GM19328 (cell line): ENCODE measurements around the gene MKRN1.
"Not testable (repeated sequence)": the region's sequence is repeated elsewhere in the genome, so short reads cannot be mapped to it uniquely, and the experiment has no call there.

ENCODE experiments used
- ATAC-seq: cut with Tn5 transposase; IDR thresholded peaks from one replicate; pipeline ENCODE4 v1.9.1; 2021; ENCODE audit warnings: mild to moderate bottlenecking, moderate library complexity; ENCODE audit not compliant: unreplicated experiment

The MKRN1 gene

GRCh38 chr7:140485500-140486265 is 6.4 kb upstream of the MKRN1 start:
- ATAC-seq = no peak

GRCh38 chr7:140484951-140485499 is 5.7 kb upstream of the MKRN1 start:
- no peak for ATAC-seq

- ATAC-seq = no peak
These were observed 5.2 kb upstream of the MKRN1 start for GRCh38 chr7:140484479-140484878.

- ATAC-seq = no peak
These were observed 407 bp upstream of the MKRN1 start for GRCh38 chr7:140479739-140480084.

- peak; percentile 14 for ATAC-seq
These were observed 851 bp downstream of the MKRN1 start for GRCh38 chr7:140478246-140479061.

- no peak for ATAC-seq
These were observed 2.5 kb downstream of the MKRN1 start for GRCh38 chr7:140476698-140477261.

- no peak for ATAC-seq
These were observed 3.5 kb downstream of the MKRN1 start for GRCh38 chr7:140475747-140476333.

- ATAC-seq = no peak
These were observed 16.2 kb downstream of the MKRN1 start for GRCh38 chr7:140463111-140463510.

- ATAC-seq = no peak
These were observed 20.4 kb downstream of the MKRN1 start for GRCh38 chr7:140458916-140459315.

GRCh38 chr7:140458201-140458600 is 21.1 kb downstream of the MKRN1 start:
- ATAC-seq = no peak

- ATAC-seq = no peak
These were observed 22.7 kb downstream of the MKRN1 start for GRCh38 chr7:140456551-140457051.

- no peak for ATAC-seq
These were observed 23.6 kb downstream of the MKRN1 start for GRCh38 chr7:140455743-140456142.

GRCh38 chr7:140454657-140455015 is 24.7 kb downstream of the MKRN1 start:
- no peak for ATAC-seq

GRCh38 chr7:140453785-140454656 is 25.3 kb downstream of the MKRN1 start:
- not testable (repeated sequence) for ATAC-seq

- no peak for ATAC-seq
These were observed 26.0 kb downstream of the MKRN1 start for GRCh38 chr7:140453273-140453672.

GRCh38 chr7:140451716-140452115 is 27.6 kb downstream of the MKRN1 start:
- ATAC-seq = no peak

- no peak for ATAC-seq
These were observed 30.4 kb downstream of the MKRN1 start for GRCh38 chr7:140448781-140449480.

GRCh38 chr7:140447841-140448240 is 31.5 kb downstream of the MKRN1 start:
- no peak for ATAC-seq

GRCh38 chr7:140446467-140446866 is 32.8 kb downstream of the MKRN1 start:
- no peak for ATAC-seq

- no peak for ATAC-seq
These were observed 37.8 kb downstream of the MKRN1 start for GRCh38 chr7:140441519-140441918.
